ENCODE data around the gene UNC50. TPM values are rescaled to one million over a fixed set of nuclear protein-coding genes. Genes with fewer than 3 reads are reported as not detected.
"Not testable (repeated sequence)": the region's sequence is repeated elsewhere in the genome, so short reads cannot be mapped to it uniquely, and the experiment has no call there.

Gene UNC50
- total RNA-seq, 1 donor from 2014 or later = 30.2 TPM

DNA sequence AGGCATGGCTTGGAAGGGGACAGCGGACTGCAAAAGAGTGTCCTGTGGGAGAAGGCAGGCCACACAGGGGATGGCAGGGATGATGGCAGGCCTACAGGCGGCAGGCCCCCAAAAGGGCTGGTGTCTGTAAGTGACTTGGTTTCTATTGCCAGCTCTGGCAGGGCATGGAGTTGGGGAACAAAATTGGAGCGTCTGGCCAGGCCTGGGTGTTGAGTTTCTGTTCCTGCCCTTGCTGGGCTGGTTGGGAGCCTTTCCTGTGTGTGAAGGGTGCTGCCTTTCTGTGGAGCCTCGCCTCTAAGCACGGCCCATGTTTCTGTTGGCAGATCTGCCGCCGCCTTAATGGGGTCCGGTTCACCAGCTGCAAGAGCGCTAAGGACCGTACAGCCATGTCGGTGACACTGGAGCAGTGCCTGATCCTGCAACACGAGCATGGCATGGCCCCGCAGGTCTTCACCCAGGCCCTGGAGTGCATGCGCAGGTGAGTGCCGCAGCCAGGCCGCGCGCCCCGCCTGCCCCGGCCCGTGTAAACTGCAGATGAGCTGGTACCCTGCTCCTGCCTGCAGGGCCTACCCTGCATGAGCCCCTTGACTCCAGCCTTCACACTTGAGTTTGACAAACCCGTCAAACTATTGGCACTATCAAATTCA lies 31.6 kb upstream of the UNC50 start:
- DNase-seq (ENCODE audit: low read depth in 2 of 2) = no peak

DNA sequence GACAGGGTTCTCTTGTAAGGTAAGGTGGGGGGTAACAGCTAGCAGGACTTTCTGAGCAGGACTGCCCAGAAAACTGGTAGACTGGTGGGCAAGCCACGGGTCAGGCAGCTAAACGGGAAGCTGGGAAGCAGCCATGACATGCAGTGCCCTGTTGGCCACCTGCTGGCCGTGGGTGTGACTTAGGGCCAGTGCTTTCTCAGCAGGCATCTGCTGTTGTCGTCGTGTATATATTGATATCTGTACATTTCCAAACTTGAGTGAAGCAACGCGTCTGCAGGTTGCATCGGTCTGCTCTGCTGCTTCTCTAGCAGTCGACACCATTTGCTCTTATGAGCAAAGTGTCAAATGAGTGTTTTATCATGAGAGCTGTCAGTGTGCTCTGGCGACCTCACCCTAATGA lies 31.1 kb upstream of the UNC50 start:
- DNase-seq (ENCODE audit: low read depth in 2 of 2) = no peak

DNA sequence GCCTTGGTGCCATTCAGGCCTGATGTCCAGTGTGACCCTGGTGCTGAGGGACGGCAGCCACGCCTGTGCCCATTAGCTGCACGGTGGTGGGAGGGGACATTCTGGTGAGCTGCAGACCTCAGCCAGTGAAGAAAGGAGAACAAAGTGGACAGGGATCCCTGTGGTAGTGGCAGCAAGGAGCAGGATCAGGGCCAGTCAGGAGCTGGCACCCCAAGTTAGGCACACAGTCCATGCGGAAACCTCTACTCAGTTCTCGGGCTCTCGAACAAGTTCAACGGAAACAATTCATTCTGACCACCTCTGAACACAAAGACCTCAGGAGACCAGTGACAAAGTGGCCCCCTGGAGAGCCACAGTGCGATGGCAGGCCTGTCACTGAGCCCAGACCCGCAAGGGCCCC lies 30.2 kb upstream of the UNC50 start:
- no peak for DNase-seq (ENCODE audit: low read depth in 2 of 2)

DNA sequence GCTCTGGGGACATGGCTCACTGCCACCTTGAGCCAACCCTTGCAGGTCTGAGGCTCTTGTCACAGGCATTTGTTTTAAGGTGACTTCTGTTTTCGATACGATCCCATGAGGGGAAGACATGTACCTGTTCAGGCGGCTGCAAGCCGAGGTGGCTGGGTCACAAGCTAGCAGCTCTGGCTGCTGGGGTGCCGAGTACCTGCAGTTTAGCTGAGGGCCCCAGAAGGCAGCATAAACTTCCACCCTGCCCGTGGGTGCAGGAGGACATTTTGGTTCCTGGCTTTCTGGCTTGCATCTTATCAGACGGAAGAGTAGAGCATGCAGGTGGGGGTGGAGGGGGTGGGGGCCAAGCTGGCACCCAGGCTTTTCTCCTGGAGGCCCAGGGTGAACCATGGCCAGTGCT lies 28.5 kb upstream of the UNC50 start:
- no peak for DNase-seq (ENCODE audit: low read depth in 2 of 2)

DNA sequence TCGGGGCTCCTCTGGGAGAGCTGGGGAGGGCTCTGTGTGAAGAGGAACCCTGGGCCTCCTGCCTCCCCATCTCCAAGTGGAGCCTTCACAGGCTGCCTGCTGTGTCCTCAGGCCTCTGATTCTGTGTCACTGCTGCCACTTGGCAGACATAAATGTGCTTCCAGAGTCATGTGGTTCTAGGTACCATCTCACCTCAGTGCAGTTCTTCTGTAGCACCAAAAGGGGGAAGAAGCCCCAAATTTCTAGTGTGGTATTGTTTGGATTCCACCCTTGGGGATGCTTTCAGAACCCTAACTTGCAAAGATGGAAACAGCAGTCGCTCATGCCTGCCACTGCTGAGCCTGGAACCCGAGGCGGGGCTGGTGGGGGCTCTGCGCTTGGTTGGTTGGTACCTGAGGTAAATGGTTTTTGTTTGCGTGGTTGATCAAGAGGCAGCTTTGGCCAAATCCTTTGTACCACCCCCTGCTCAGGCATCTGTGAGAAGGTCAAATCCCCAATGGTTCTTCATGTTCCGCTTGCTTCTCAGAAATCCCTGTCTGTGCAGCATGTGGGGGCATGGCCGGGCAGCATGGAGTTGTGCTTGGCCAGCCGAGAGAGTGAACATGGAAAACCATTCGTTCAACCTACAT lies 27.6 kb upstream of the UNC50 start:
- no peak for DNase-seq (ENCODE audit: low read depth in 2 of 2)

DNA sequence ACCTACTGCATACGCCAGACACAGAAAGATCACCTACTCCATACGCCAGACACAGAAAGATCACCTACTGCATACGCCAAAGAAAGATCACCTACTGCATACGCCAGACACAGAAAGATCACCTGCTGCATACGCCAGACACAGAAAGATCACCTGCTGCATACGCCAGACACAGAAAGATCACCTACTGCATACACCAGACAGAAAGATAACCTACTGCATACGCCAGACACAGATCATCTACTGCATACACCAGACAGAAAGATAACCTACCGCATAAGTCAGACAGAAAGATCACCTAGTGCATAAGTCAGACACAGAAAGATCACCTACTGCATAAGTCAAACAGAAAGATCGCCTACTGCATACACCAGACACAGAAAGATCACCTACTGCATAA lies 25.9 kb upstream of the UNC50 start:
- no peak for DNase-seq (ENCODE audit: low read depth in 2 of 2)

DNA sequence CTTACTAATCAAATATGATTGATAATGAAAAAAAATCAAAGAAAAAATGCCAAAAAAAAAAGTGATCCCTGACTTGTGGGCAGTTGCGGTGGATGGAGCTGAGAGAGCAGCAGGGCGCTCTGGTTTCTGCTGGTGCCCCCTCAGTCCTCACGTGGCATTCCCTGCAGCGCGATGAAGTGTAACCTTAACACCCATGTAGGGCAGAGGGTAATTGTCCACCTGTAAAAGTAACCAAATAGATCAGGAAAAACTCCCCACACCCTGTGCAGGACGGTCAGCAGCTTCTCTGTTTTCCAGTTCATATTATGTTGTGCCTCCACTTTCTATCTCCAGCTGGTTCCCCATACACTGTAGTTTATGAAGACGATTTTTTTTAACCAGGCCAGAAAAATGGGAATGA lies 25.1 kb upstream of the UNC50 start:
- DNase-seq (ENCODE audit: low read depth in 2 of 2) = no peak

DNA sequence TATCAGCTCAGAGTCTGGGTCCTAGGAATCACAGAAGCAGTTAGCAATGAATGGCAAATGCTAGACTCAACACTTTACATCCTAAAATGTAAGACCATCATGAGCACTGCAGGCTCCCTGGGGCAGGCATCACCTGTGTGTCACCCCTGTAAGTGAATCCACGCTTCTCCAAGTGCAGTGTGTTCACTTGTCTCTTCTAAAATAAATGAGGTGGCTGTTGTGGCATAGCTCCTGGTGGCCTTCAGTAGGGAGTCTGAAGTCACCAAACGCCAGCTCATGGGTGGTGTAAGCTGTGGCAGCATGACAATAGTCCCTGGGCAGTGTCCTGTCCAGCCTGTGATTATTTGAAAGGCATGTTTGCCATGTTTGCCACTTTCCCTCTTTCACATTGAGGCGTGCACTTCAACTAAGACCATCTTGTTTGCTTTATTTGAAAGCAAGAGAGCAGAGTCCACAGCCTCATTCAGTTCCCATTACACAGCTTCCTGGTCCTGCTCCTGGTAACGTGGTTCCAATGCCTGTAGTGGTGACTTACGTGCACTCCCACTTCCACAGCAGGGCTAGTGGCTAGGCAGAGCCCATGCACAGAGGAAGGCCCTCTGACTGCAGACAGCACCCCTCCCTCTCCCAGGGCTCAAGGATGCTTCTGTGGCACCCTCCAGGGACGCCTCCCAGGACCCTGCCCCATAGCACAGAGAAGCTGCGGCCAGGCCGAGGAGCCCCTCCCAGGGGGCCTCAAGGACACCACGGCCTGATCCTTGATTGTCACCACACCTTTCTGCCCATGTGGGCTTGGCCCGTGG lies 24.4 kb upstream of the UNC50 start:
- DNase-seq (ENCODE audit: low read depth in 2 of 2) = no peak

DNA sequence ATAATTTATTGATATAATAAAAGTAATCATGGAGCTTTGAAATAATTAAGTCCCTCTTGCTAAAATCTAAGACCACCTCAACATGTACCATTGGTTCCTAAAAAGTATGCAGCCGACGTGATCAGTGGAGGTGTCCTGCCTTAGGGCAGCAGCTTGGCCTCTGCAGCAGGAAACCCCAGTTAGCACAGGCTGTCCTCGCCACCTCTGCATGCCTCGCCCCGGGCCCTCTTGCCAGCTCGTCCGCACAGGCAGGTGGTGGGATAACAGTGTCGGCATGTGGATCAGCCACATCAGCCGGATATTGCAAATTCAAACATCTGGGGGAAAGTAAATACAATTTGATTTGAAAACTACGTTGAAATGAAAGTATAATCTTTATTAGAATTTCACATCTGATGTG lies 23.0 kb upstream of the UNC50 start:
- DNase-seq (ENCODE audit: low read depth in 2 of 2) = no peak

DNA sequence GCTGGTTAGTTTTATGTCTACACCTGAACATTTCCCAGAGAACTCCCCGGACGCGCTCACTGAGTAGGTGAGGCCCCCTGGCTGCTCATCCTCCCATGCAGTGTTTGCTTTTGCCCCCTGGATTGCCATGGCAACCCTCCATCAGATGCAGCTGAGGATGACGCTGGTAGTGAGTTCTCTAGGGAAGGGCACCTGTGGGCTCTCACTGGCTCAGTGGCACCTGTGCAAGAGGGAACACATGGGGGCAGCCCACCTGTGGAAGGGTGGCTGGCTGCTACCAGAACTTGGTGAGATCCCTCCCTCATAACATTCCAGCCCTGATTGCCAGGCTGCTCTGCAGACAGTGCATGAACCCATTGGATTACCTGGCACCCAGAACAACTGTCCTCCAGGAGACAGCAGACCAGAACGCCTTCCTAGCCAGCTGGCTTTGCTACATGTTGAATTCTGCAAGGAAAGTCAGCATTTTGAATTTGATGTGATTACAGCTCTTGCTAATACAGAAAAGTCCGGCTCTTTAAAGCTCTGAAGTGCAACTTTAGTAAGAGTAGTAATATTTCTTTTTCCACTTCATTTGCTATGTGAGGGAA lies 21.7 kb upstream of the UNC50 start:
- no peak for DNase-seq (ENCODE audit: low read depth in 2 of 2)

DNA sequence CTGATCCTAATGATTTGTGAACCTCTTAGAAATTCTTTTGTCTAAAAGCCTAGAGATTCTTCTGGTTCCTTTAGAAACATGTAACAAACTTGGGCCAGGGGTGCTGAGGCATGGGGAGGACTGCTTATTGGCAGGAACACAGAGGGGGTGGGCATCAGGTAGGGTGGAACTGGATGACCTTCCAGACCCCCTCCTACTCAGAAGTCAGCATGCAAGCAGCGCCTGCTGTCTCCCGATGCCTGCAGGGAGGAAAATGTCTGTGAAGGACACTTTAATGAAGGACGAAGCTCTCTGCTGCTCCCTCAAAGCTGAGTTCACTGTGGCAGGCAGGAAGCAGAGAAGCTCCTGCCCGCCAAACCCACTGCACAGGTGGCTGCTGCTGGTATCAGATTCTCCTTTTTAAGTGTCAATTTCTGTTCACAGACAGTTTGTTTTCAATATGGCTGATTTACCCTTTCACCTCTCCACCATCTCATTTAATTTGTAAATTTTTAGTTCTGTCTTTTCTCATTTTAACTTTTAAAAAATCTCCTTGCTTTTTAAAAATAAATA lies 19.4 kb upstream of the UNC50 start:
- DNase-seq (ENCODE audit: low read depth in 2 of 2) = no peak

DNA sequence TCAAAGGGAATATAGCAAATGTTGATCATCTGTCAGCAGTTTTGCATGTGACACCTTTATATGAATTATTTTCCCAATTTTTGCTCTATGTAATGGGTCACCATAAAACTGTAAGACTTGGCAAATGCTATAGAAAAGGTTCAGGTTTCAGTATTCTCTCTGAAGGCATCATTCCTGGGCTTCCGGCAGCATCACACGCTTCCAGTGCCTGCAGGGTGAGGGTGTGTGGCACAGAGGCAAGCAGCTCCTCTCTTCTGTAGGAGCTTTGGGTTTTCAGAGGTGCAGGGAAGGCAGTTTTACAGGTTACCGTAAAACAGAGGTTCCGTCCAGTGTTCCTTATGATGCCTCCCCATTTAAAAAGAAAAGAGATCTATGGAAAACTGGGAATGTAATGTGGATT lies 18.9 kb upstream of the UNC50 start:
- DNase-seq (ENCODE audit: low read depth in 2 of 2) = no peak

DNA sequence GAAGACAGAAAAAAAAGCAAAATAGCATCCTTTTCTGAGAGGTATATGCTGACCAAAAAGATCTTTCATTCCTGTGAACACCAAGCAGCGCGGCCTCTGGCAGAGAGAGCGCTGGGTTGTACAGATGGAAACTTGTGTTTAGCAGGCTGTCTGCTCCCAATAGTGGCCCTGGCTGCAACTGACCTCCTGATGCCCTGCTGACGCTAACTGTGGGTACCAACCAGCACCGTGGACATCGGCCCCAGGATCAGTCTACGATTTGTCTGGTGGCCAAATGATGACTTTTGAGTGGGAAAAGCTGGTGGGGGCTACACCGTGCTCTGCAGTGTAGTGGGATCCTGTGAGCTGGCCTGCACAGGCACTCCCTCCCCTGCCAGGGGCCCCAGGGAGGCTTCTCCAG lies 15.8 kb upstream of the UNC50 start:
- DNase-seq (ENCODE audit: low read depth in 2 of 2) = no peak

DNA sequence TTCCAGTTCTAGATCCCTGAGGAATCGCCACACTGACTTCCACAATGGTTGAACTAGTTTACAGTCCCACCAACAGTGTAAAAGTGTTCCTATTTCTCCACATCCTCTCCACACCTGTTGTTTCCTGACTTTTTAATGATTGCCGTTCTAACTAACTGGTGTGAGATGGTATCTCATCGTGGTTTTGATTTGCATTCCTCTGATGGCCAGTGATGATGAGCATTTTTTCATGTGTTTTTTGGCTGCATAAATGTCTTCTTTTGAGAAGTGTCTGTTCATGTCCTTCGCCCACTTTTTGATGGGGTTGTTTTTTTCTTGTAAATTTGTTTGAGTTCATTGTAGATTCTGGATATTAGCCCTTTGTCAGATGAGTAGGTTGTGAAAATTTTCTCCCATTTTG lies 13.7 kb upstream of the UNC50 start:
- DNase-seq (ENCODE audit: low read depth in 2 of 2) = not testable (repeated sequence)

DNA sequence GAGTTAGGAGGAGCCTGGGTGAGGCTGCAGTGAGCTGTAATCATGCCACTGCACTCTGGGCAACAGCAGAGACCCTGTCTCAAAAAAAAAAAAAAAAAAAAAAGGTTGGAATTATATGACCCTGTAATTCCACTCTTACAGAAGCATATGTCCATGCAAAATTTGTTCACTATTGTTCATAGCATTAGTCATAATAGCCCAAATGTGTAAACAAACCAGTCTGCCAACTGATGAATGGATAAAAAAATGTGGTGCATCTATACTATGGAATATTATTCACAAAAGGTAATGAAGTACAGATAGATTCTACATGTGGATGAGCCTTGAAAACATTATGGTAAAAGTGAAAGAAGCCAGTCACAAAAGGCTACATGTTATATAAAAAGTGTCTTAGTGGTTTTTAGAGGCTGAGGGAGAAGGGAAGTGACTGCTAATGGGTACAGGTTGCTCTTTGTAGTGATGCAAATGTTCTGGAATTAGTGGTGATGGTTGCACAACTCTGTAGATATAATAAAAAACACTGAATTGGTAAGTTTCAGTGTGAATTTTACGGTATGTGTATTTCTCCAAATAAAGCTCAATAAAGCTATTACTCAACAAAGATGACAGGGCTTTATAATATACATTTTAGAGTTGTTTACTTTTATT lies 9.5 kb upstream of the UNC50 start:
- DNase-seq (ENCODE audit: low read depth in 2 of 2) = peak; percentile 78 to 84

DNA sequence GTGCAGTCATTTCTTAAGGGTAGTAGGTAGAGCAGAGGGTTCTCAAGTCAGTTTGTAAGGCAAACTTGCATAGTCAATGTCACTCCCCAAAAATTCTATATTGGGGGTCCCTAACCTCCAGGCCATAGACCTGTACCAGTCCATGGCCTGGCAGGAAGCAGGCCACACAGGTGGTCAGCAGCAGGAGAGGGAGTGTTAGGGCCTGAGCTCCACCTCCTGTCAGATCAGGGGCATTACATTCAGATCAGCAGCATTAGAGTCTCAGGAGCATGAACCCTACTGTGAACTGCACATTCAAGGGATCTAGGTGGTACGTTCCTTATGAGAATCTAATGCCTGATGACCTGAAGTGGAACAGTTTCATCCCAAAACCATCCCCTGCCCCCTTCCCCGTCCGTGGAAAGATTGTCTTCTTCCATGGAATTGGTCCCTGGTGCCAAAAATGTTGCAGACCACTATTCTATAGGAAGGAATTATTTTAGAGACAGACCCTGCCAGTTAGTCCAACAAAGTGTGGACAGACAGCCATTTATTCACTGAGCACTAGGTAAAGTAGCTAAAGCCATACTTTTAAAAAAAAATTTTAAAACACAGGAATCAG lies 6.8 kb upstream of the UNC50 start:
- peak; percentile 42 to 72 for DNase-seq (ENCODE audit: low read depth in 2 of 2)

DNA sequence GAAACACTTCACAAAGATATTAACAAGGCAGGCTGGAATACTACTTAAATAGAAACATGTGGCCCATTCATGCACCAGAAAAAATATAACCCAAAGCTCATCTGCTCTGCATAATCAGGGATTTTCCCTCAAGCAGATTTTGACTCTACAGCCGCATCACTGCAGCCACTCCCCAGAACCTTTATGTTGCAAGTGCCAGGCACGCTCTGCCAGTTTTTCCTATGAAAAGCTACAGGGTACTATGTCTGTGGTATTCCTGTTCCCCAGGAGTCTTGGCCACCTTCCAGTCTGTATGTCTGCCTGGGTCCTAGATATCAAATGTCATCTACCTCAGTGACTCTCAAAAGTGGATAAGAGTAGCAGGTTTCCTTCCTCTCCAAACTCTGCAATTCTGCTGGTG lies 3.8 kb upstream of the UNC50 start:
- no peak for DNase-seq (ENCODE audit: low read depth in 2 of 2)

DNA sequence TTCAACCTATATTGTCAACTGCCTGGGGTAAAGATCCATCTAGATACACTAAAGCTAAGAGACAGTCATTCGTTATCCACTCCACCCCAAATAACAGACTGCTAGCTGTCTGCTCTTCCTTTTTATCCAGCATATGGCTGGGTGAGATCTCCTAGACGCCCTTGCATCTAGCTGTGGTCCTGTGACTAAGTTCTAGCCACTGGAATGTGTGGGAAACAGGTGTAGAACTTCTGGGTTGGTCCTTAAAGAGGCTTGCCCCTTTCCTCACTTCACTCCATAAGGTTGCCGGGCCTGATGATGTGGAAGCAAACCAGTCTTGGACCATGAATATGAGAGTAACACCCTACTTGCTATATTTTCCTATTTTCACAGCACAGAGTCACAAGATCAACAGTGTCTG lies 3.3 kb upstream of the UNC50 start:
- DNase-seq (ENCODE audit: low read depth in 2 of 2) = no peak

DNA sequence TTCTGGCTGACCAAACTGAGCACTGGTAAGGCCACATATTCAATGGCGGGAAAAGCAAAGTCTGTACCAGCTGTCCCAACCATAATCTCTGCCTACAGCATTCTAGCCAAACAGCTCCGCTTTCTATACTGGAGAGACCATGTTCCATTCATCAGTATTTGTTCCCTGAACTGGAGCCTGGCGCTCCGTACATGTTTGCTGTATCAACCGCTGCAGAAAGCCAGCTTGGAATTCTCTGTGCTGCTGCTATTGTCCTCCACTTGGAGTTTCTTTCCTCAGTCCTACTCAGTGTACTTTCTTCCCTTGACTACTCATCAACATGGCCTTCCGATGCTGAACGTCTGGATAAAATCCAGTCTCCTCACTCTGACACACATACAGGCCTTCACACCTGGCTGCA lies 2.0 kb upstream of the UNC50 start:
- no peak for DNase-seq (ENCODE audit: low read depth in 2 of 2)

DNA sequence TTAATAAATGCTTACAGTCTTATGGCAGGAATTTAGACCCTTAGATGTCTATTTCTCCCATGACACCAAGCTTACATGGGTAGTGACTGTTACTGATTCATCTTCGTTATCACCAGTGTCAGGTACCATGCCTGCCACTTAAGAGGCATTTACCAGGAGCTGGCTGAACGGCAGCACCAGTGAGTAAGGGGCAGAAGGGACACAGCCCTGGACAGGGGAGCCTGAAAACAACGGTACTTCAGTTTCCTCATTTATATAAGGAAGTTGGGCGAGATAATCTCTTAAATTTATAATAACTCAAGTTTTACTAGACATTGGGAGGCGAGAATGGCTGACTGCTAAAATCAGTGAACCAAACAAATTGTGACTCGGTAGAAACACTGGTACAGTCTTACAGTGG lies 1.3 kb upstream of the UNC50 start:
- no peak for DNase-seq (ENCODE audit: low read depth in 2 of 2)

DNA sequence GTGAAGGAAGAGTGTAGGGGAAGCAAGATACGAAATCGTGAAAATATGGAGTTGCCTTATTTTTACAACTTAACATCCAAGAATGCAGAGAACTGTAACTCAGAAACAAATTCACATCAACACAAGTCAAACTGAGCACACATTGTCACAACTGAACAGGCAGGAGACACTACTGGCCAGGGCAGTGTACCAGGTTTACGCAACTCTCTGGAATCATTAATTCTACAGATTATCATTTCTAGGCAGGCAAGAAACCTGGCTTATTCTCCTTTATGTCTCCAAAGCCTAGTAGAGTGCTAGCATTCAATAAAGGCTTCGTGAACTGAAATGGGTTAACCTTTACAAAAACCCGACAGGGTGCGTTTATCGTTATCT lies 661 bp upstream of the UNC50 start:
- DNase-seq (ENCODE audit: low read depth in 2 of 2) = peak; percentile 5 to 28
